Stimulated activated CD4-positive, alpha-beta T cell treated with anti-CD3 and anti-CD28 coated beads, Interleukin-2, amount 100 ng/mL, for 24 hours (primary cell): ENCODE measurements around the gene MAML3.

Experiments
- DNase-seq, 2 donors: peaks; one replicate each; pipeline ENCODE4 v3.0.0-alpha.2; 2020

MAML3 gene

GRCh38 chr4:140154572-140154891 lies 548 bp upstream of the MAML3 start:
- DNase-seq: no peak

DNA sequence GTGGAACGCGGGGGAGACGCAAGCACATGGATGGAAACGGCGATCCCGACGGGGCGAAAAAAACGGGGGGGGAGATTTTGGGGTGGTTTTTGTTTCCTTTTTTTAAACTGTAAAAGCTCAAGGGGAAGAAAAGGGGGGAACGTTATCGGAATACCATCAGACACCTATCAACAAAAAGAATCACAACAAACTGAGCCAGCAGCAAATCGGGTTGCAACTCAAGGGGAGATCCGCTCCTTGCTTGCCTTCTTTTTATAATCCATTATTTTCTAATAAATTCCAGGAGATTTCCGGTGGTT lies 616 bp downstream of the MAML3 start:
- no peak for DNase-seq

DNA sequence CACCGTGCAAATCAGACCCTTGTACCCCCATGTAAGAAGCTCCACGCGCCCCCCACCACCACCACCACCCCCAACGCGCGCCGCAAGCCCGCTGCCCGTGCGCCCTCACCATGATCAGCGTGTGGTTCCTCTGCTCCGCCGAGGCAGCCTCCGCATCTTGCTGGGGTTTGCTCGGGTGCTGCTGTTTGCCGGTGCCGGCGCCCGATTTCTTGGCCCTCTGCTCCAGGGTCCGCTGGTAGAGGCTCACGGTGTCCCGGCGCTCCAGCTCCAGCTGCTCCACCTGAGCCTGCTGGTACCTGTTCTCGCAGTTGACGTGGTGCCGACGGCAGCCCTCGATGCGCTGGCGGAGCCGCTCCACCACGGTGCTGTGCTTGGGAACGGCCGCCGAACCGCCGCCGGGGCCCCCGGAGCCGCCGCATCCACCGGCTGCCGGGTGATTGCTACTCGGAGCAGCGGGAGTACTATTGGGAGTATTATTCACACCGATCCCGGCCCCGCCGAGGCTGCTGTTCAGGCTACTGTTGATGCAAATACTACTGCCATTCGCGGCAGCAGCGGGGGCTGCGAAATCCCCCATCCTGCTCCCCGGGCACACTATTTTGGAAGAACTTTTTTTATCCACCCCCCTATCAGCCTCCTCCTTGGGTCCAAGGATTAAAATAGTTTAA lies 1.1 kb downstream of the MAML3 start:
- peak; percentile 43 to 48 for DNase-seq

DNA sequence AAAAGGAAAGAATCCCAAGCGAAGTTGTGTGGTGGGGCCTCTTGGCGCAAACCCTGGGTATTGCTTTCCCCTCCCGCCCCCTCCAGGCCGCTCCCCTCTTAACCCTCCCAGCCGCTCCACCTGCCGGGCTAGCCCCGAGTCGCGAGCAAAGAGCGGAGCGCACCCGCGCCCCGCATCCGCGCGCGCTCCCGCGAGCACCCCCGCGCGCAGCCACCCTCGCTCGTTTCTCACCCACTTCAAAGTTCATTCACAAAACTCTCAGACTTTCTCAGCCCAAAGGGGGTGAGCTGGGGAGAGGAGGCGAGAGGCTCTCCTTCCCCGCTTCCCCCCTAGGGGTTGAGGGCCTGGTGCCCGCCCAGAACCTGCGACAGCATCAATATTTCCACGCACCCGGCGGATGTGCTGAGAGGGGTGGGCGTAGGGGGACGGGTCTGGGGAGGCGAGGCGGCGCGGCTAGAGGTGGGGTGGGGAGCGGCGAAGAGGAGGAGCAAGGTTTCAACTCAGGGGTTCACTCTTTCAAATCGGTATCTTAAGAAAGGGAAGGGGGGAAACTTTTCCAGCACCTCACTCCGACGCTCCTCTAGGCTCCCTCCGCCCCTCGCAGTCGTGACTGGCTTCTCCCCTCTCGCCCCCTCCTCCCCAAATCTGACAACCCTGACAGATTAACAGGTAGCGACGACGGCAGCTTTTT lies 1.8 kb downstream of the MAML3 start:
- peak; percentile 69 to 73 for DNase-seq

DNA sequence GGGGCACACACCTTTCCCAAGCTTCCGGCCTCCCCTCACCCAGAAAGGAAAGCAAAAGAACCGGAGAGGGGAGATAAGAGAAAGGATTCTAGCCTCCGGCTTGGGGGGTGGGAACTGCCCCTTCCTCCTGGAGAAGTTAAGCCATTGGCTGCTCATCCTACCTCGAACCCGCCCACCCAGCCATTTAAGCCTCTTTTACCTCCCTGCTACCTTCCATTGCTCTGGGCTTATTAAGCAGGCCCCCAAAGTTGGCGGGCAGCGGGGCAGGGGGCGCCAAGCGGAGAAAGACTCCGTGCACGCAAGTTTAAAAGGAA lies 2.3 kb downstream of the MAML3 start:
- DNase-seq: peak; percentile 49 to 57

GRCh38 chr4:140150886-140151698 lies 2.9 kb downstream of the MAML3 start:
- DNase-seq: peak; percentile 40 to 43

DNA sequence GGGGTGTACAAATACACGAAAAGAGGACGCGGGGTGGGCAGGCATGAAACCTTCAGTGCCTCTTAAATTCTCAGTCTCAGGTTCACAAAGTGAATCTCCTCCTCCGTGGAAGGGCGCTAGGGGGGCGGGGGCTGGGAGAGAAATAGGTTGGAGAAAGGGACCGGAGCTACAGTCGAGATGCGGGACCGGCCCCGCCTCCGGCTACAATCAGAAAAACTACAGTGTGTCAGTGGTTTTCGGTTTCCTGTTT lies 3.4 kb downstream of the MAML3 start:
- peak; percentile 63 to 65 for DNase-seq

DNA sequence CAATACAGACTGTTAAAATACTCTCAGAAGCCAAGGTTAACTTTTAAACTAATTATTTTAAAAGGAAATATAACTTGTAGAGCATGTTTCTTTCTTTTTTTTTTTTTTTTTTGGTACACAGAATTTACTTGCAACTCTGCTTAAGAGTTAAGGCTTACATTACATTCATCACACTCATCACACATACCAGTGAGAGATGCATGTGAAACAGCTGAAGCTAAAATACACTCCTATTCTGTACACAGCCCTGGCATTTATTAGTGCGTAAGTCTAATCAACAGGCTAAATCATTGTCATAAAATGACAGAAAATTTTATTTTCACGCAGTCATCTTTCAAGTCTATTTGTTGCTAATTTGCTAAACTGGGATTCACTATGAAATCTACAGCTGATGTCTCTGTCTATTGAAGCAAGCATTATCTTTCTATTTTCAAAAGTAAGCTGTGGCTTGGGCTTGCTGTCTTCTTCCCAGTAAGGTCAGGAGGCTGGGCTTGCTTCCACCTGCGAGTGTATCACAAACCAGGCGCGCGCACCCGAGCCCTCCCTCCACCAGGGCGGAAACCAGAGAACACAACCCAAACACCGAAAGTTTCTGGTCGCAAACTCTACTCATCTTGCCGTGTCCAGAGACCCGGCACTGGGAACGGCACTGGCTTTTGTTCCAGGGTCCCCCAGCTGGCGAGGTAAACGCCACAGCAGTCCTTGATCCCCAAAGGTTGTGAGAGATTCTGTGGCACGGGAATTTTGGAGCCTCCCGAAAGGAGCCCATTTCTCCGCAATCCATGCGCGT lies 3.9 kb downstream of the MAML3 start:
- peak; percentile 59 to 67 for DNase-seq

DNA sequence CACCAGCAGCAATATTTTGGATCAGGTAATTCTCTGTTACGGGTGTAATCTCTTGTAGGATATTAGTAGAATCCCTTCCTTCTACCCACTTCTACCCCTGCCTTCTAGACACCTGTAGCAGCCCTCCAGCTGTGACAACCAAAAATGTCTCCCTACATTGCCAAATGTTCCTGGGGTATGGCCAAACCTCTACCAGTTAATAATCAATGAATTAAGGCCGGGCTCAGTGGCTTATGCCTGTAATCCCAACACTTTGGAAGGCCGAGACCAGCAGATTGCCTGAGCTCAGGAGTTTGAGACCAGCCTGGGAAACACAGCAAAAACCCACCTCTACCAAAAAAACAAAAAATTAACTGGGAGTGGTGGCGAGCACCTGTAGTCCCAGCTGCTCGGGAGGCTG lies 9.9 kb downstream of the MAML3 start:
- no peak for DNase-seq

DNA sequence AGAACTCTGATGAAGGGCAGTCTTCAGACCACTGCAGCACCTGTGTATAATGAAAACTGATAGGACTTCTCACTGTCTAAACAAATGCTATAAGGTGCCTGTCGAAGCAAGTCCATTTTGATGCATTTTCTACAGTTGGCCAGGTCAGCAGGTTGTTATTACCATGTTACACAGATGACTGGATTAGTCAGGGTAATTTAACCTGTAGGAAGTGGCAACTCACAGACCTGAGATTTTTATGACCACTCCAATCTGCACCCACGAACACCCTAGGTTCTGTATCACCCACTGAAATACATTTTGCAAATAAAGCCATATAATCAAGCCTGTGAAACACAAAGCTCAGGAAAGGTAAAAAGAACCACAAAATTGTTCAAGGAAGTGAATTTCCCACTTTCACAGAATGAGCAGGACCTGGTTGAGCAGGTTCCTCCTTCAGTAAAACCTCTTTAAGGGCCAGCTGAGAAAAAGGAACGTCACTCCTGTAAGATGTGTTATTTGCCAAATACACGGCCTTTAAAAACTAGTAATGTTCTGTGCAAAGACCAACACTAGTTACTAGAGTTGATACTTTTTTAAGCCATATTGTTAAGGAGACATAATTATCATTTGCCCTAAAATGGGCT lies 12.7 kb downstream of the MAML3 start:
- DNase-seq: no peak

- no peak for DNase-seq
Measured at GRCh38 chr4:140140566-140140965, 13.4 kb downstream of the MAML3 start.

GRCh38 chr4:140138428-140138827 lies 15.6 kb downstream of the MAML3 start:
- DNase-seq: no peak

DNA sequence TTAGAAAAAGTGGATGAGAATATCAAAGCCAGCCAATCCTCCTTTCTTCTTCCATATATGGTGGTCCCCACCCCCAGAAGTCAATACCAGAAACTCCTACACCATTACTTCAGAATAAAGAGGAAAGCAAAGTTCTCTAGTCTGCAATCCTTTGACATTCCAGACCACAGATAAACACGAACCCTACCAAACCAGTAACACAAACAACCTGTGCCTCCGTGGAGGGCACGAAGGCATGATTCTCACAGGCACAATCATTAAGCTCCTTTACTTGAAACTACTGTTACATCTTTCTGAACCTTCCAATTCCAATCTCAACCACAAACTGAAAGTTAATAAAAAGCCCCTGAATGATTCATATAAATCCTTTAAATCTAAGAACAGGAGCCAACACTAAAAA lies 16.3 kb downstream of the MAML3 start:
- DNase-seq: no peak

- DNase-seq: no peak
Measured at GRCh38 chr4:140136509-140136908, 17.5 kb downstream of the MAML3 start.

DNA sequence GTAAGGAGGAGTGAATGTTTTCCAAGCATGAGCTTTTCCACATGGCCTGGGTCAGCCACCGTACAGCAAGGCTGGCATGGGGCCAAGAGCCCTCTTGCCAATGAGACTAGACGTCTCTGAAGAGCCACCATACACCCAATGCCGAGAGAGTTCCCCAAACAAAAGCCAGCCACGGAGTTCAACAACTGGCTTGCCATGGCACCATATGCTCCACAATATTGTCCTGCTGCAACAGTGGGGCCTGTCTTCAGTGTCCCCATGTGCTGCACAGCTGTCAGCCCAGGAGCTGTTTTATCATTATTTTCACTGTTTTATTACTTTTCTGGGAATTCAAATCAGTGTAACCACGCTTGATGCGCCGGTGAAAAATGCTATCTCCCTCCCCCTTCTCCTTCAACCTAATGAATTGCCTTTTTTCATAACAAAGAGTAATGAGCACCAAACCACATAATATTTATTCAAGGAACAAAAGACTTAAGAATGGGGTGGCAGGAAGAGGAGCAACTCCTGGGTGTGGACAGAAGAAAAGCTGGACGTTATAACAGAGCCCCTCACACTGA lies 18.4 kb downstream of the MAML3 start:
- no peak for DNase-seq

- DNase-seq: no peak
Measured at GRCh38 chr4:140134746-140135425, 19.1 kb downstream of the MAML3 start.

GRCh38 chr4:140133576-140133975 lies 20.4 kb downstream of the MAML3 start:
- no peak for DNase-seq

- no peak for DNase-seq
Measured at GRCh38 chr4:140131675-140132229, 22.2 kb downstream of the MAML3 start.

DNA sequence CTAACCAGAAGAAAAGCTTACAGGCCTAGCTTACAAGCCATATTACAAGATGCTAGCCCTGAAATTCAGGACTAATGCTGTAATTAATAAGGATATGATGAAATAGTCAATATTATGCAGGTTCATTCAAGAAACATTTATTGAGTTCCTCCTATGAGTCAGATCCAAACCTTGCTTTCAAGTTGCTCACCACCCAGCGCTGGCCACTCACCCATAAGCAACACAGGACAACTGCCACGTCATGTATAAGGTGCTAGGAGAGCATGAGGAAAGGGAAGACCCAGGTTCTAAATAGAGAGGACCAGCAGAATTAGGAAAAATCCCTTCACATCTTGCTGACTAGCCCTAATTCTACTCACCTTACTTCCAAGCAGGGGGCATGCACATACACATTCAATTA lies 23.3 kb downstream of the MAML3 start:
- no peak for DNase-seq

DNA sequence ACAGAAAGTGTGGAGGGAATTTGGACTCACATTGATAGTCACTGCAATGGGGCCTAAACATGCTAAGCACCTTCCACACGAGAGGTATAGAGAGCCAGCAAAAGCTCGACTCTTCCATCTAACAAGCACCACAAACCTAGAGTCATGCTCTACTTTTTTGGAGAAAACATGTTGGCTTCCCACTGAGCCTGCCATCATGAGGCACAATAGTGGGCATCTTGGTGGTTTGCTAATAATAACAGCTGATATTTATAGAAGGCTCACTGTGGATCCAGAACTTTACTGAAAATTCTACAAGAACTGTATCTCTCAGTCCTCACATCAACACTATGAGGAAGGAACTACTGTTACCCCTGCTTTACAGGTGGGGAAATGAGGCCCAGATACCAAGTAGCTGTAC lies 26.6 kb downstream of the MAML3 start:
- DNase-seq: no peak

GRCh38 chr4:140126261-140126660 lies 27.7 kb downstream of the MAML3 start:
- DNase-seq: no peak

GRCh38 chr4:140125374-140125773 lies 28.6 kb downstream of the MAML3 start:
- DNase-seq: no peak
